HEK293 (cell line): ENCODE data around the gene ZNHIT2.

ENCODE experiments used
- CTCF ChIP-seq: fragments of 450-650 bp; formaldehyde crosslinking; IDR thresholded peaks from 2 replicates; pipeline ENCODE4 v1.5.1; 2016; ENCODE audit warnings: missing biosample characterization, missing genetic modification characterization
- HOXC10 ChIP-seq: sonication (generic); formaldehyde crosslinking; IDR thresholded peaks from 2 replicates; pipeline ENCODE4 v1.8.1; 2023; ENCODE audit warnings: mild to moderate bottlenecking, missing genetic modification reagents
- ZNF623 ChIP-seq: fragments of 450-650 bp; formaldehyde crosslinking; IDR thresholded peaks from 2 replicates; pipeline ENCODE4 v1.5.1; 2016; ENCODE audit warnings: missing biosample characterization, missing genetic modification characterization

DNA sequence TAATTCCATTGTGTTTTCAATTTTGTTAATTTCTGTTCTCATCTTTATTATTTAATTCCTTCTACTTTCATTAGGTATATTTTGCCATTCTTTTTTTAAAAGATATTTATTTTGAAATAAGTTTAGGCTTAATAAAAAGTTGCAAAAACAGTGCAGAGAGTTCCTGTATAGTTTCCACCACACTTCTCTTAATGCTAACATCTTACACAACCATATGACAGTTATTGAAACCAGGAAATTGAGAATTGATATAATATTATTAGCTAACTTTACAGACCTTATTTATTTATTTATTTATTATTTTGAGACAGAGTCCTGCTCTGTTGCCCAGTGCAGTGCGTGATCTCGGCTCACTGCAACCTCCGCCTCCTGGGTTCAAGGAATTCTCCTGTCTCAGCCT, 38.8 kb upstream of the ZNHIT2 start:
- no peak for TF ChIP-seq HOXC10 (CRISPR knock-in tag)
- TF ChIP-seq ZNF623 (tag by site-specific recombination) = no peak
- no peak for TF ChIP-seq CTCF (tag by site-specific recombination)
